ENCODE data around the gene PRKD1.

The PRKD1 gene

DNA sequence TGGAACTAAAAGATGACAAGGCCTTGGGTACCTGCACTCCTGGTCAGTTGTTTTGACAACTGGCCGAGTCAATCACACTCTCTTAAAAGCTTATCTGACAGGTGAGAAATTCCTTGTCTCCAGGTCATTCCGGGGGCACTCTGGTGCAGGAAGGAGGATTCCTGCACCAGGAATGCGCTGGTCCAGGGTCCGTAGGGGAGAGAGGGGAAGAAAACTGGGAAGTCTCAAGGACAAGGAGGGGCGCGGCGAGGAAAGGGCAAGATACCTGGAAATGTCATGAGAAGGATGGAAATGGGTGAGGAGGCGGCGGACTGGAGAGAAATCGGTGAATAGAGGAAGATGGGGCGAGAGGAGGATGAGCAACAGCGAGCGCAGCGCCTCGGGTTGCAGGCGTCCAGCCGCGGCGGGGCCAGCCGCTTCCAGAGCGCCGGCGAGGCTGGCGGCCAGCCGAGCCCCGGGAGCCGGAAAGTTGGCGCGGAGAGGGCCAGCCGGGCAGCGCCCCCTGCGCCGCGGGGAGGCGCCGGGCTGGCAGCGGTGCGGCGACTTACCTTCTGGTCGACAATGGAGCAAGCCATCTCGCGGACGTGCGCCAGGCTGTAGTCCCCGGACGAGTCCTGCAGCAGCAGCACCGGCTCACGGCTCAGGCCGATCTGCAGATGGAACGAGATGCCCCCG lies 809 bp downstream of the PRKD1 start:
- Histone ChIP-seq H4K20me1 (ENCODE audit: control insufficient read depth, insufficient read depth, low read depth, low read length) (no peaks in the 10 kb centered on the region), H3K79me2 (ENCODE audit: control insufficient read depth, low read length) (no peaks in the 10 kb centered on the region), H3K4me2 (ENCODE audit: low read length) (no peak overlapping the region), H3K27me3 (ENCODE audit: control insufficient read depth, low read length) (no peaks in the 10 kb centered on the region), H3K9me2 (replicated peaks; ENCODE audit: control insufficient read depth, low read length) (no peaks in the 10 kb centered on the region), H3F3A (ENCODE audit: control insufficient read depth, insufficient read depth) (no peaks in the 10 kb centered on the region), H3K27ac (ENCODE audit: low read depth, low read length) (no peak overlapping the region), H3K36me3 (ENCODE audit: control insufficient read depth, low read length) (no peaks in the 10 kb centered on the region), H3K9me3 (ENCODE audit: control insufficient read depth, insufficient read depth, low read length) (peaks cover 8% of the 10 kb centered on the region; the same call in 1 of the 2 replicates), H3K4me3 (ENCODE audit: low read length) (no peak overlapping the region), H3K4me1 (ENCODE audit: control insufficient read depth, low read length) (no peaks in the 10 kb centered on the region)
- no peak for TF ChIP-seq EZH2phosphoT487 (IDR thresholded peaks at IDR 0.05; ENCODE audit: borderline replicate concordance, low read length)
- TF ChIP-seq, protein P1, sequence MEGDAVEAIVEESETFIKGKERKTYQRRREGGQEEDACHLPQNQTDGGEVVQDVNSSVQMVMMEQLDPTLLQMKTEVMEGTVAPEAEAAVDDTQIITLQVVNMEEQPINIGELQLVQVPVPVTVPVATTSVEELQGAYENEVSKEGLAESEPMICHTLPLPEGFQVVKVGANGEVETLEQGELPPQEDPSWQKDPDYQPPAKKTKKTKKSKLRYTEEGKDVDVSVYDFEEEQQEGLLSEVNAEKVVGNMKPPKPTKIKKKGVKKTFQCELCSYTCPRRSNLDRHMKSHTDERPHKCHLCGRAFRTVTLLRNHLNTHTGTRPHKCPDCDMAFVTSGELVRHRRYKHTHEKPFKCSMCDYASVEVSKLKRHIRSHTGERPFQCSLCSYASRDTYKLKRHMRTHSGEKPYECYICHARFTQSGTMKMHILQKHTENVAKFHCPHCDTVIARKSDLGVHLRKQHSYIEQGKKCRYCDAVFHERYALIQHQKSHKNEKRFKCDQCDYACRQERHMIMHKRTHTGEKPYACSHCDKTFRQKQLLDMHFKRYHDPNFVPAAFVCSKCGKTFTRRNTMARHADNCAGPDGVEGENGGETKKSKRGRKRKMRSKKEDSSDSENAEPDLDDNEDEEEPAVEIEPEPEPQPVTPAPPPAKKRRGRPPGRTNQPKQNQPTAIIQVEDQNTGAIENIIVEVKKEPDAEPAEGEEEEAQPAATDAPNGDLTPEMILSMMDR (IDR thresholded peaks at IDR 0.05; ENCODE audit: low read depth, low read length, poor library complexity, severe bottlenecking), result no peak

DNA sequence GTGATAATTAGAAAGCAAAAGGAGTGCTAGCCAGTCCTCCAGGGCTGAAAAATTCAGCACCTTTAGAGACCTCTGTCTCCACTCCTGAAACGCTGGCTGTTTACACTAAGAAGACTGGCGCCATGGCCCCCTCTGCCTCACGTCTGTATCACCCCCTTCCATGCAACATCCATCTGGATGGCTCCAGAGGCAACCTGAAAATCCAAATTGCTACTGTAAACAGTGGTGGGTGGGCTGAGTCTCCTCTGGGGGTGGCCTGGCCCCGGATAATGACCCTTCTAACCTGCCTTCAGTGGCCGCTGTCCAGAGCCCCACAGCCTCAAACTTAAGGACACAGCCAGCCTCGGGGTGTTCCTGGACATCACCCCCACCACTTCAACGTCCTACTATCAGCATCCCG lies 1.4 kb downstream of the PRKD1 start:
- Histone ChIP-seq H4K20me1 (ENCODE audit: control insufficient read depth, insufficient read depth, low read depth, low read length) (no peaks in the 10 kb centered on the region), H3K9me2 (replicated peaks; ENCODE audit: control insufficient read depth, low read length) (no peaks in the 10 kb centered on the region), H3K4me3 (ENCODE audit: low read length) (no peak overlapping the region), H3F3A (ENCODE audit: control insufficient read depth, insufficient read depth) (no peaks in the 10 kb centered on the region), H3K36me3 (ENCODE audit: control insufficient read depth, low read length) (no peaks in the 10 kb centered on the region), H3K4me1 (ENCODE audit: control insufficient read depth, low read length) (no peaks in the 10 kb centered on the region), H3K27ac (ENCODE audit: low read depth, low read length) (no peak overlapping the region), H3K27me3 (ENCODE audit: control insufficient read depth, low read length) (no peaks in the 10 kb centered on the region), H3K4me2 (ENCODE audit: low read length) (no peak overlapping the region), H3K9me3 (ENCODE audit: control insufficient read depth, insufficient read depth, low read length) (peaks cover 8% of the 10 kb centered on the region; the same call in 1 of the 2 replicates), H3K79me2 (ENCODE audit: control insufficient read depth, low read length) (no peaks in the 10 kb centered on the region)
- TF ChIP-seq, protein P1 (IDR thresholded peaks at IDR 0.05; ENCODE audit: low read depth, low read length, poor library complexity, severe bottlenecking), result no peak
- TF ChIP-seq EZH2phosphoT487 (IDR thresholded peaks at IDR 0.05; ENCODE audit: borderline replicate concordance, low read length), result no peak

DNA sequence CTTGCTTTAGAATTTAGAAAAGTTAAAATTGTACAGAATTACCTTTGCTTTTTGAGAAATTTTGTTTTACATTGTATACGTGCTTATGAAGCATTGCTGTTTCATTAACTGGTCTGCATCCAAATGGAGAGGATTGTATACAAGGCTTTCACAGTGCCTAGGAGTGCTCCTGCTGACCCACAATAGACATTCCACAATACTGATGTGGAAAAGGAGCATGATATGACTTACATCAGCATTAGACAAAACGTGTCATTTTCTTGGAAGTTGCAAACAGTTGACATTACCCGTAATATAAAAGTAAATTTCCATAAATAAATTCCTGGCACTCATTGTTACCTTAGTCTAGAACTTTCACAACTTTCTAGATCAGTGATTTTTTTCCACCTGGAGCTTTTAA lies 1.9 kb downstream of the PRKD1 start:
- H3K27ac ChIP-seq (ENCODE audit: low read depth, low read length), result no peak overlapping the region
- TF ChIP-seq, protein P1 (IDR thresholded peaks at IDR 0.05; ENCODE audit: low read depth, low read length, poor library complexity, severe bottlenecking), result no peak
- TF ChIP-seq EZH2phosphoT487 (IDR thresholded peaks at IDR 0.05; ENCODE audit: borderline replicate concordance, low read length), result no peak
- H3K79me2 ChIP-seq (ENCODE audit: control insufficient read depth, low read length), result no peaks in the 10 kb centered on the region
- no peaks in the 10 kb centered on the region for H3K4me1 ChIP-seq (ENCODE audit: control insufficient read depth, low read length)
- no peaks in the 10 kb centered on the region for H4K20me1 ChIP-seq (ENCODE audit: control insufficient read depth, insufficient read depth, low read depth, low read length)
- peaks cover 8% of the 10 kb centered on the region; the same call in 1 of the 2 replicates for H3K9me3 ChIP-seq (ENCODE audit: control insufficient read depth, insufficient read depth, low read length)
- no peaks in the 10 kb centered on the region for H3K36me3 ChIP-seq (ENCODE audit: control insufficient read depth, low read length)
- H3K27me3 ChIP-seq (ENCODE audit: control insufficient read depth, low read length), result no peaks in the 10 kb centered on the region
- no peaks in the 10 kb centered on the region for H3K9me2 ChIP-seq (replicated peaks; ENCODE audit: control insufficient read depth, low read length)
- H3F3A ChIP-seq (ENCODE audit: control insufficient read depth, insufficient read depth), result no peaks in the 10 kb centered on the region
- no peak overlapping the region for H3K4me2 ChIP-seq (ENCODE audit: low read length)
- H3K4me3 ChIP-seq (ENCODE audit: low read length), result no peak overlapping the region
